GM19438 (cell line): ENCODE results near the gene ENPP7.
"Not testable (repeated sequence)": the region's sequence is repeated elsewhere in the genome, so short reads cannot be mapped to it uniquely, and the experiment has no call there.

Experiments
- ATAC-seq: cut with Tn5 transposase; IDR thresholded peaks from one replicate; pipeline ENCODE4 v1.9.1; 2021; ENCODE audit warnings: low read depth; ENCODE audit not compliant: unreplicated experiment

Gene ENPP7

GRCh38 chr17:79747508-79748294 lies 17.0 kb downstream of the ENPP7 start:
- ATAC-seq: no peak

GRCh38 chr17:79748295-79749099 lies 17.8 kb downstream of the ENPP7 start:
- no peak for ATAC-seq

DNA sequence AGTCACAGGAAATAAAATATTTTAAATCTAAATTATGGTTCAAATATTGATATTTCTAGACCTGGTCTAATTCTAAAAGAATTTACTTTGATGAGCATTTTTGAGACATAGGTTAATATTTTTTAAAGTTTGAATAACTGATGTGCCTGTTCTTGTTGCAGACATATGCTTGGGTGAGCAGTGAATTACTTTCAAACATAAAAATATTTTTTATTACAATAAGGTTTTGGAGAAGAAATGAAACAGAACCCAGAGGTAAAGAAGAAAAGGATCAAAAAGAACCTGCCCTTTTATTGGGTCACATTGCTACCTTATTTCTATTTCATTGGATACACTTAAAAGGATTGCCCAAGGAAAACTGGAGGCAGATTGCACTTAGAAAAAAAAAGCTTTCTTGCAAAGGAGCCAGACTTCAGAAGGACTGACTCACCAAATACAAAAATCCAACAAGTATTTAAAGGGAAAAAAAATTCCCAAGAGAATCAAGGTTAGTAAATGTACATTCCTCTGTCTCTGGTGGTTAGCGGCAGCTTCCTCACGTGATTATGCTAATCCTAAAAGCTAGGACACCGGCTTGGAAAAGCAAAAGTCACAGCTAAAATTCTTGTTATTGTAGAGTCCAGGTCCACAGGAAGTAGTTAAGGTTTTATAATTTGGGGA lies 18.5 kb downstream of the ENPP7 start:
- ATAC-seq: no peak

- no peak for ATAC-seq
These were observed 19.2 kb downstream of the ENPP7 start for GRCh38 chr17:79749958-79750357.

GRCh38 chr17:79750650-79751545 lies 20.2 kb downstream of the ENPP7 start:
- ATAC-seq: no peak

DNA sequence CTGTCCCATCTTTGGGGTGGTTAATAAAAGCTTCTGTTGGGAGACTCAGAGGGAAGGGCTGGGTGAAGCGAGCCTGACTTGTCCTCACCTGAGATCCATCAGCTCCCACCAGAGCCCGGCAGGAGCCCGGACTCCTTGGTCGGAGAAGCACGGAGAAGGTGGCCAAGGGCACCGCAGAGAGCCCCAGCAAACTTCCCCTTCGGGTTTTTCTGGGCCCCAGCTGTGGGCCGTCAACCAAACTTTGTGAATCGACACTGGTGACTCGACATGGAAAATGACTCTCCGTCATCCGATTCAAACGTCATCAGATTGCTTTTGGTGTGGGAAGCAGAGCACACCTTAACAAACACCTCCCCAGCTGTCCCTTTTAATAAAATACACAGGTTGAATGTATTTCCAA lies 21.4 kb downstream of the ENPP7 start:
- no peak for ATAC-seq

- no peak for ATAC-seq
These were observed 23.6 kb downstream of the ENPP7 start for GRCh38 chr17:79754370-79754769.

GRCh38 chr17:79754903-79755302 lies 24.2 kb downstream of the ENPP7 start:
- not testable (repeated sequence) for ATAC-seq

DNA sequence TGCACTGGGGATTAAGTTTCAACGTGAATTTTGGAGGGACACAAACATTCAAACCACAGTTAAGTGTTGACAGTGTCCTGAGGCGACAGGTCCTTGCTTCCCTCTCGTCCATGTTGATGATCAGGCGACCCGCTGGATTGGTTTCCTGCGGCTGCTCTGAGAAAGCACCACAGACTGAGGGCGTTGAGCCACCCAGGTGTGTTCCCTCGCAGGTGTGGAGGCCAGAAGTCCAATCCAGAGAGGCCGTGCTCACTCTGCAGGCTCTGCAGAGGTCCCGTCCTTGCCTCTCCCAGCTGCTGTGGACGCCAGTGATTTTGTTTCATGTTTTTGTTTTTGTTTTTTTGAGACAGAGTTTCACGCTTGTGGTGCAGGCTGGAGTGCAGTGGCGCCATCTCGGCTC lies 24.8 kb downstream of the ENPP7 start:
- no peak for ATAC-seq

GRCh38 chr17:79757140-79757745 lies 26.5 kb downstream of the ENPP7 start:
- no peak for ATAC-seq

- ATAC-seq: no peak
These were observed 27.5 kb downstream of the ENPP7 start for GRCh38 chr17:79758271-79758670.

DNA sequence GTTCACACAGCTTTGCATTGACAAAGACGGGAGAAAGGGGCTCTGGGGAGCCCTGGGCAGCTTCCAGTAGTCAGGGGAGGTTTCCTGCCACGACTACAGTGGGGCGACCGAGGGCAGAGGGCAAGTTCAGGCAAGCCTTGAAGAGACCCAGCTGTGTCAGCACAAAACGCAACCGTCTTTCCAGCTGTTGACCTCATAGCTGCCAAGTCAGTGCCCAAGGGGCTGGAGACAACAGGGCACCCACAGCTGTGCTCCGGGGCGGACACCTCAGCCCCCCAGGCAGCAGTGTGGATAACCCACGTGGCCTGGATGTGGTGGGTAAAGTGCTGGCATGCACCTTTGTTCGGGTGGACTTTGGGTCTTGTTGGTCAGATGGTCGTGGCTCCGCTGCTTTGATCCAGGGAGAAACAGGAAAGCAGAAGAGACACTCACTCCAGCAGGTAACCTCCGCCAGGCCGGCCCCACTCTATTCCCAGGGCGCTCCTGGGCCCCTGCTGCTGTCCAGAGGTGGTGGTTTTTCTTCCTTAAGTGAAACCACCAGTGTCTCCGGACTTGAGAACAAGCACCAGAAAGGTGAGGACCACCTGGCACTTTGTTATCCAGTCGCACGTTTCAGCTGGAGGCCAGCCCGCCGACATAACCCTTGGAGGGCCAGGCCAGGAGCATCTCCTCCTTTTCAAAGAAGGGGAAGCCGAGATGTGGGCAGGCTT lies 29.6 kb downstream of the ENPP7 start:
- no peak for ATAC-seq

DNA sequence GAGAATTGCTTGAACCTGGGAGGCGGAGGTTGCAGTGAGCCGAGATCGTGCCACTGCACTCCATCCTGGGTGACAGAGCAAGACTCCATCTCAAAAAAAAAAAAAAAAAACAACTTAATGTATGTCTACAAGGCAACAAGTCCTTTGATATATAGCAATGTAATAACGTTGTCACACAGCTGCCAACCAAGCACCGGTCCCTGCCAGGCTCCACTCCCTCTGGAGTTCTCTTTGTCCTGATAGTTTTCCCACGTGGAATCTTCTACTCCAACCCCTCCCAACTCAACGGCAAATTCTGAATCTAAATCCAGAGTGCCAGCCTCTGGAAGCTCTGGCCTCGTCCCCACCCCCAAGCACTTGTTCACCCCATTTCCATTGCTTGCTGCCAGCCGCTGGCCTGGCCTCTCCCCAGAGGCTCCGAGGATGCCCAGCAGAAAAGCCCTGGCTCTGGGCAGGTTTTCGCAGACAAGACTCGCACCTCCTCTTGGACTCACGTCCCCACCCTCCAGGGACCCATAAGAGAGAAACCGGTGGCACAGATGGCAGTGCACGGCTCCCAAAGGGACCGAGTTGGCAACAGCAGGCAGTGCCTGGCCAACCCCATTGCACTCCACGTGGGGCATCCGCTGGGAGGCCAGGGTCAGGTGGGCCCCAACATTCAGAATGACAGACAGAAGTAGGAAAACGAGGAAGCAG lies 31.3 kb downstream of the ENPP7 start:
- ATAC-seq: no peak

GRCh38 chr17:79765708-79766107 lies 35.0 kb downstream of the ENPP7 start:
- ATAC-seq: no peak

DNA sequence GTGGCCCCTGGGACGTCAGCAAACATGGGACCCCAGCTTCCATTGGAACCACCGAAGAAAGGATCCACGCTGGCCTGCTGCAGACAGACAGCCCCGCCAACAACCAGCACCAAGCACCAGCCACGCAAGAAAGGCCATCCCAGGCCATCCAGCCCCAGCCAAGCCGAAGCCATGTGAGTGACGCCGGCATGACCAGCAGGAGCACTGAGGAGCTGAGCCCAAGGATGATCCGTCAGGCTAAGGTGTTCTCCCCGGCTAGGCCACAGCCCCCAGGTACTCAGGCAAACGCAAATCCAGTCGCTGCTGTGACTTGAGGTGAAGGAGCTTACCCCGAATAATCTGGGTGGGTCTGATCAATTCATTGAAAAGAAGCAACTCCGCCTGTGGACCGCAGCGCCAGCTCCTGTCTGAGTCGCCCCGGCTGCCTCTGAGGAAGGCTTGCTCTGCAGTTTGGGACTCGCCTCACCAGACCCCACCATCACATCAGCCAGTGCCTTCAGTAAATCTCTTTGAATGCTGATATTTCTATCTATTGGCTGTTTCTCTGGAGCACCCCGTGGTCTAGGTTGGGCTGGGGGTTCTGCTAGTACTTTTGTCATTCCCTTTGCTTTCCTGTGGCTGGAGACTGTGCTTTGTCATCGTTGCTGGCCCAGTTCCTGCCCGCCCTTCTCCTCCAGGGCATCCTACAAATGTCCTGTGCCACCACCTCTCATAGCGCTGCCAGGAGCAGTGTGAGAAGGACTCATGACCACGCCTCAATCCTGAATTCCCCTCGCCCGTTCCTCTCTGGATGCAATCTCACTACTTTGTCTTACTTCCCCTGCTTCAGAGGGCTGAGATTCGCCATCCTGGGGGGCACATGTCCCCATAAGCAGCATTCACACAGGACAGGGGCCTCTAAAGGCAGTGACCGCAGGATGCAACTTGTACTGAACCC lies 39.1 kb downstream of the ENPP7 start:
- no peak for ATAC-seq

GRCh38 chr17:79771276-79771675 lies 40.5 kb downstream of the ENPP7 start:
- no peak for ATAC-seq

DNA sequence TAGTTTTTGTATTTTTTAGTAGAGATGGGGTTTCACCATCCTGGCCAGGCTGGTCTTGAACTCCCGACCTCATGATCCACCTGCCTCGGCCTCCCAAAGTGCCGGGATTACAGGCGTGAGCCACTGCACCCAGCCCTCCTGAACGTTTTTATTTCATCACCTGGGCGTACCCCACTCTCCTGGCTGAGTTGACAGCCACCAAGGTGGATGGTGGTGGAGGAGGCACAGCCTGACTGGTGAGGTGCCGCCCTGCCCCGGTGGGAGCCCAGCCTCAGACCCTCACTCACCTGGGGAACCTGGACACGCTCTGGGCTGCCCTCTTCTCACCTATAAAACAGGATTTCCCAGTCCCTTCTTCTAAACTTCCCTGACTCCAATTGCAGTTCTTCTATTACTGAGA lies 42.0 kb downstream of the ENPP7 start:
- not testable (repeated sequence) for ATAC-seq

DNA sequence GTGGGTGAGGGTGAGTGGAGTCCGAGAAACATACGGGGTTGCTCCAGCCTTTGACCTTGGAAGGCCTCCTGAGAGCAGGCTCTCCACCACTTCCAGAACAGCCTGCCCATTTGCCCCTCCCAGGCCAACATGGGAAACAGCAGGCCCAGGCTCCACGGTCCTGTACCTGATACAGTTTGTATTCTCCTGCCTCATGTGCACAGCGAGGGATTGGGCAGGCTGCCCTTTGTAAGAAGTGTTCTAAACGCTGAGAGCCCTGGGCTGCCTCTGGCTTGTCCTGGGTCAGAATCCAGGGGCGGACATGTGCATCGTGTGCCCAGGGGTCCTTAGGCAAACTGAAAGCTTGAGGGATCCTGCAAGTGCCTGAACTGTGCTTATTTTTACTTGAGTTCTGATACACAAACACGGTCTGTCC lies 43.8 kb downstream of the ENPP7 start:
- no peak for ATAC-seq
